DLD1 (cell line): ENCODE measurements around the gene ZSCAN10.
"Not testable (repeated sequence)": the region's sequence is repeated elsewhere in the genome, so short reads cannot be mapped to it uniquely, and the experiment has no call there.

Experiments
- in situ Hi-C: cut with HindIII; loops from 2 replicates; pipeline ENCODE4 v1.10.0; 2017; ENCODE audit warnings: low sequenced_read_pairs

Gene ZSCAN10

GRCh38 chr16:3065069-3065741, 33.9 kb downstream of the ZSCAN10 start, which contains the start of gene IL32:
Gene IL32 (plus strand): TSS chr16:3065640. CDS start chr16:3065812, 172 bp downstream.
- in situ Hi-C loops = no loop called here

GRCh38 chr16:3063625-3064386, 35.3 kb downstream of the ZSCAN10 start:
- in situ Hi-C loops = no loop called here

DNA sequence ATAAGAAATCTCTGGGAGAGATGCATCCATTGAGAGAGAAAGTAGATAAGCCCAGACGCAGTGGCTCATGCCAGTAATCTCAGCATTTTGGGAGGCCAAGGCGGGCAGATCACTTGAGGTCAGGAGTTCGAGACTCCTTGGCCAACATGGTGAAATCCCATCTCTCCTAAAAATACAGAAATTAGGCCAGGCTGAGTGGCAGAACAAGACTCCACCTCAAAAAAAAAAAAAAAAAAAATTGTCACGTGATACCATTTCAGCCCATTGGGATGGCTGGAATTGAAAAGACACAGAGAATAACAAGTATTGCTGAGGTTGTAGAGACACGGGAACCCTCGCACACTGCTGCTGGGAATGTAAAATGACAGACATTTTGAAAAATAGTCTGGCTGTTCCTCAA, 36.5 kb downstream of the ZSCAN10 start:
- in situ Hi-C loops = no loop called here

- in situ Hi-C loops = no loop called here
Measured at GRCh38 chr16:3060339-3061127, 38.6 kb downstream of the ZSCAN10 start.

- in situ Hi-C loops = no loop called here
Measured at GRCh38 chr16:3059723-3060242, 39.3 kb downstream of the ZSCAN10 start.

- in situ Hi-C loops = no loop called here
Measured at GRCh38 chr16:3059041-3059722, 39.9 kb downstream of the ZSCAN10 start.

GRCh38 chr16:3058139-3059030, 40.7 kb downstream of the ZSCAN10 start:
- in situ Hi-C loops = no loop called here

- in situ Hi-C loops = no loop called here
Measured at GRCh38 chr16:3057181-3058138, 41.6 kb downstream of the ZSCAN10 start.

DNA sequence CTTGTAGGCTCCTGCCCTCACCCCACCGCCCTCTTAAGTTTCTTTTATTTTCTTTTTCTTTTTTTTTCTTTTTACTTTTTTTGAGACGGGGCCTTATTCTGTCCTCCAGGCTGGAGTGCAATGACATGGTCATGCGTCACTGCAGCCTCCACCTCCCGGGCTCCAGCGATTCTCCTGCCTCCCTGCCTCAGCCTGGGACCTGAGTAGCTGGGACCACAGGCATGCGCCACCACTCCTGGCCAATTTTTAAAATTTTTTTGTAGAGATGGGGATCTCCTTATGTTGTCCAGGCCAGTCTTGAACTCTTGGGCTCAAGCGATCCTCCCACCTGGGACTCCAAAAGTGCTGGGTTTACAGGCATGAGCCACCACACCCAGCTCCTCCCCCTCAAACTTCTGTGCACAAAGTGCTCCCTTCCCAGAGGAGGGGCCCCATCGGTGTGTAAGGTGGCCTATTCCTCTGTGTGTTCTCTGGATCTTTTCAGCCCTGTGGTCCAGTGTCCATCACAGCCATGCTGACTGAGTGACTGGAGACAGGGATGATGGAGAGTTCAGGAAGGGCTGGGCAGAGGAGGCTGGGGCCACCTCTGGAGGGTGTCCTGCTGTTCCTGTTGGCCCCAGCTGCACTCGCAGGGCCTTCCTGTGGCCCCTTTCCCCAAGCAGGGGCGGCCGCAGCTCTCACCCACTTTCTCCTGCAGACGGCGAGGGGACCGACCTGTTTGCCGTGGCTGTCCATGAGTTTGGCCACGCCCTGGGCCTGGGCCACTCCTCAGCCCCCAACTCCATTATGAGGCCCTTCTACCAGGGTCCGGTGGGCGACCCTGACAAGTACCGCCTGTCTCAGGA, 42.5 kb downstream of the ZSCAN10 start:
- in situ Hi-C loops = no loop called here

DNA sequence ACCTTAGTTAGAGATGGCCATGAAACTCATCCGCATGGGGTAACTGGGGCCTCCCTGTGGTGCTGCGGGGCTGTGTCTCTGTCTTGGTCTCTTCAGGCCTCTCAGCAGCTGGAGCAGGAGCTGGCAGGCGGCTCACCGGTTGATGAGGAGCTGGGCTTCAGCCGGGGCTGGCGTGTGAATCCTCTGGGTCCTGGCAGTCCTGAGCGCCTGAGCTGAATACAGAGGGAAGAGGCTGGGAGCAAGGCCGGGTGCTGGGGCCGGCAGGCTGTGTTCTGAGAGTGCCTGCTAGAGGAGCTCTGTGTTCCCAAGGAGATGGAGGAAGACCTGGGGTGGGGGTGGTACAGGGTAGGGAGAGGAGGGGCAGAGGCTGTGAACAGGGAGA, 43.4 kb downstream of the ZSCAN10 start:
- in situ Hi-C loops = not testable (repeated sequence)

DNA sequence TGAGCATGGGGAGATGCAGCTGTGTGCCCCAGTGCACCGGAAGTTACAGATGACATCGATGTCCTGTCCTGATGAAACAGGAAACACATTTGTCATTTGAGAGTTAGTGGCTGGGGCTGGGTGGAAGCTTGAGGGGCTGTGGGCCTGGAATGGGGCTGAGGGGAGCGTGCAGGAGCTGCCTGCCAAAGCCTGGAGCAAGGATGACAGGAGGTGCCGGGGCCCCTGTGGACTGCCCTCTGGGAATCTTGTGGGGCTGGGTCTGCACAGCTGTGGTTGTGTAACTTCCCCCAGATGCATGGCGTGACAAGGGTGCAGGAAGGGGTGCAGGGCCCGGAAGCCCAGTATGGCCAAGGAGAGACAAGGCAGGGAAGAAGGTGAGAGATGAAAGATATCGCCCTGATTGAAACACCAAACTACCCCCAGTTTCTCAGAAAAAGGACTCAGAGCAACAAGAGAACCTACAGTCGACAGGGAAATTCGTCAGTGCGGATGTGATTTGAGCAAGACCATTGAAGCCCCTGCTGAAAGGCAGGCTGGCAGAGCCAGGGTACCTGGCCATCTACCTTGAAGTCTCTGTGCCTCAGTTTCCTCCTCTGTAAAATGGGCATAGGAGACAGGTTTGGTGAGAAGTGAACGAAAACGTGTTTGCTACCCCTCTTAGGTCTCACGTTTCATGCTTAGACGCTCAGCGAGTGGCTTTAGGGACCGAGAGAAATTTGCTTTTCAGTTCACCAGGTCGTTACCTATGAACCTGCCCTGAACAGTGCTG, 43.9 kb downstream of the ZSCAN10 start:
- in situ Hi-C loops = no loop called here

DNA sequence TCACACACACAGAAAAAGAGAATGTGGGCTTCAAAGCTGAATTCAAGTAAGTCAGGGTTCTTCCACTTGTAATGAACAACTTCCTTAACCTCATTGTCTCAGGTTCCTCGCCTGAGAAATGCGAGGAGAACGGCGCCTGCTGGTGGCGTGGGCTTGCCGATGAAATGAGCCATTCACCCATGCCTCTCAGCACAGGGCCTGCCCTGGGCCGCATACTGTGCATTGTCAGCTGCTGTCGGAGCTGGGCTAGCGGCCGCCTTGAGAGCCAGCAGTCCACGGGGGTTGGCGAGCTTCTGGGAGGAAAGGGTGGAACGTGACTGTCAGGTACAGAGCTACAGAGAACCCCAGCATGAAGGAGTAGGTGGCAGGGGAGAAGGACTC, 45.8 kb downstream of the ZSCAN10 start:
- in situ Hi-C loops = not testable (repeated sequence)

- in situ Hi-C loops = not testable (repeated sequence)
Measured at GRCh38 chr16:3052571-3053329, 46.3 kb downstream of the ZSCAN10 start.

GRCh38 chr16:3051494-3051893, 47.6 kb downstream of the ZSCAN10 start:
- in situ Hi-C loops = no loop called here

- in situ Hi-C loops = no loop called here
Measured at GRCh38 chr16:3051009-3051408, 48.1 kb downstream of the ZSCAN10 start.

GRCh38 chr16:3050487-3050886, 48.6 kb downstream of the ZSCAN10 start:
- in situ Hi-C loops = no loop called here
